GM23338 (cell line): ENCODE data around the gene PARVB. TPM values are rescaled to one million over a fixed set of nuclear protein-coding genes. Genes with fewer than 3 reads are reported as not detected.

Source experiments
- ATAC-seq: fragments of 200-7000 bp; cut with Tn5 transposase; 3 replicates; pipeline ENCODE4 v1.9.1; 2020
- DNase-seq: peaks from one replicate; pipeline ENCODE4 v3.0.0-alpha.2; 2015; ENCODE audit warnings: low spot score
- H2AFZ ChIP-seq: fragments of 200-600 bp; sonication (generic); 2 replicates; pipeline ENCODE4 v1.8.0; 2016; ENCODE audit warnings: antibody characterized with exemption, mild to moderate bottlenecking, moderate library complexity
- H3F3A ChIP-seq: fragments of 200-600 bp; sonication (generic); replicated peaks from 2 replicates; pipeline ENCODE4 v1.8.0; 2017; ENCODE audit warnings: antibody characterized with exemption, mixed run types, low read depth
- H3K27ac ChIP-seq: fragments of 200-600 bp; sonication (generic); 2 replicates; pipeline ENCODE4 v1.6.1; 2016; ENCODE audit warnings: low read depth
- H3K27me3 ChIP-seq: fragments of 200-600 bp; sonication (generic); 2 replicates; pipeline ENCODE4 v1.8.0; 2016; ENCODE audit warnings: mild to moderate bottlenecking, mixed run types, moderate library complexity; ENCODE audit not compliant: insufficient read depth
- H3K36me3 ChIP-seq: fragments of 200-600 bp; sonication (generic); 2 replicates; pipeline ENCODE4 v1.8.0; 2016; ENCODE audit warnings: mild to moderate bottlenecking; ENCODE audit not compliant: insufficient read depth
- H3K4me1 ChIP-seq: fragments of 200-600 bp; sonication (generic); 2 replicates; pipeline ENCODE4 v1.8.0; 2016; ENCODE audit warnings: mild to moderate bottlenecking, moderate library complexity; ENCODE audit not compliant: insufficient read depth
- H3K4me2 ChIP-seq: fragments of 200-600 bp; sonication (generic); 2 replicates; pipeline ENCODE4 v1.7.1; 2017; ENCODE audit warnings: mixed run types
- H3K4me3 ChIP-seq: fragments of 200-600 bp; sonication (generic); 2 replicates; pipeline ENCODE4 v1.6.1; 2016; ENCODE audit warnings: mixed run types
- H3K79me2 ChIP-seq: fragments of 200-600 bp; sonication (generic); replicated peaks from 2 replicates; pipeline ENCODE4 v1.8.0; 2017; ENCODE audit warnings: mild to moderate bottlenecking; ENCODE audit not compliant: insufficient read depth
- H3K9me2 ChIP-seq: fragments of 200-600 bp; sonication (generic); 2 replicates; pipeline ENCODE4 v1.8.0; 2017; ENCODE audit not compliant: insufficient read depth
- H4K20me1 ChIP-seq: fragments of 200-600 bp; sonication (generic); replicated peaks from 2 replicates; pipeline ENCODE4 v1.8.0; 2017; ENCODE audit warnings: mild to moderate bottlenecking; ENCODE audit not compliant: insufficient read depth
- H3K27ac Mint-ChIP-seq: 2 replicates; pipeline ENCODE4 v1.8.0; 2020; ENCODE audit warnings: inconsistent platforms, mild to moderate bottlenecking, moderate library complexity, mixed read lengths
- H3K27me3 Mint-ChIP-seq: 3 replicates; pipeline ENCODE4 v1.8.0; 2022; ENCODE audit warnings: low read depth, mild to moderate bottlenecking, moderate library complexity, mixed read lengths, inconsistent platforms; ENCODE audit not compliant: insufficient read depth, poor library complexity
- H3K36me3 Mint-ChIP-seq: 3 replicates; pipeline ENCODE4 v1.8.0; 2021; ENCODE audit warnings: low read depth, mild to moderate bottlenecking, inconsistent platforms, moderate library complexity, mixed read lengths
- H3K4me1 Mint-ChIP-seq: 3 replicates; pipeline ENCODE4 v1.8.0; 2020; ENCODE audit warnings: mild to moderate bottlenecking, inconsistent platforms, mixed read lengths
- H3K4me3 Mint-ChIP-seq: 3 replicates; pipeline ENCODE4 v1.8.0; 2021; ENCODE audit warnings: moderate library complexity, mild to moderate bottlenecking, inconsistent platforms, mixed read lengths
- H3K9me3 Mint-ChIP-seq: 3 replicates; pipeline ENCODE4 v1.8.0; 2020; ENCODE audit warnings: moderate library complexity, mild to moderate bottlenecking, inconsistent platforms, mixed read lengths
- CREB1 ChIP-seq: fragments of 250-450 bp; sonication (Bioruptor Pico); IDR thresholded peaks from 2 replicates; pipeline ENCODE4 v1.5.0; 2020; ENCODE audit warnings: low read depth, mild to moderate bottlenecking, moderate library complexity
- EZH2 ChIP-seq: fragments of 200-600 bp; sonication (generic); IDR thresholded peaks from one replicate; pipeline ENCODE4 v1.8.0; 2017; ENCODE audit warnings: antibody characterized with exemption, mild to moderate bottlenecking, low read depth; ENCODE audit not compliant: unreplicated experiment
- EZH2phosphoT487 ChIP-seq: fragments of 200-600 bp; sonication (generic); IDR thresholded peaks from one replicate; pipeline ENCODE4 v1.8.1; 2018; ENCODE audit warnings: antibody characterized with exemption; ENCODE audit not compliant: unreplicated experiment
- JUNB ChIP-seq: IDR thresholded peaks from one replicate; pipeline ENCODE4 v1.6.1; 2016; ENCODE audit warnings: antibody characterized with exemption; ENCODE audit not compliant: unreplicated experiment
- NANOG ChIP-seq: IDR thresholded peaks from 2 replicates; pipeline ENCODE4 v1.6.1; 2016; ENCODE audit warnings: antibody characterized with exemption, borderline replicate concordance
- POLR2AphosphoS5 ChIP-seq: IDR thresholded peaks from 2 replicates; pipeline ENCODE4 v1.6.1; 2016; ENCODE audit warnings: antibody characterized with exemption, low read depth
- STAT1 ChIP-seq: IDR thresholded peaks from one replicate; pipeline ENCODE4 v1.6.1; 2016; ENCODE audit warnings: antibody characterized with exemption; ENCODE audit not compliant: unreplicated experiment
- ZNF114 ChIP-seq: fragments of 250-450 bp; sonication (Bioruptor Pico); IDR thresholded peaks from 2 replicates; pipeline ENCODE4 v1.5.0; 2020; ENCODE audit warnings: mild to moderate bottlenecking, moderate library complexity
- ZNF331 ChIP-seq: fragments of 250-450 bp; sonication (Bioruptor Pico); IDR thresholded peaks from 2 replicates; pipeline ENCODE4 v1.5.0; 2020; ENCODE audit warnings: low read depth, mild to moderate bottlenecking, moderate library complexity
- polyA plus RNA-seq: library from polyadenylated mRNA; unstranded; fragments of >200 nt; fragmentation: Nextera tagmentation; extraction: Ambion mirVana; gene quantifications from 2 replicates; pipeline ENCODE4 v1.2.1, GENCODE V29; 2016
- total RNA-seq: library from RNA; depleted of rRNA; stranded (reverse); fragments of >200 nt; shearing (Covaris generic); gene quantifications from 2 replicates; pipeline ENCODE4 v1.2.3, GENCODE V29; 2014
- TF ChIP-seq, protein P1 (sequence below): IDR thresholded peaks from one replicate; pipeline ENCODE4 v1.6.1; 2018; ENCODE audit warnings: antibody characterized with exemption; ENCODE audit not compliant: unreplicated experiment
- TF ChIP-seq, protein P2 (sequence below): fragments of 250-450 bp; sonication (Bioruptor Pico); IDR thresholded peaks from 2 replicates; pipeline ENCODE4 v1.5.0; 2020; ENCODE audit warnings: mild to moderate bottlenecking, moderate library complexity
- TF ChIP-seq, protein P3 (sequence below), 2 experiments: fragments of 200-600 bp in 1 of 2; sonication (generic) in 1 of 2; conservative IDR thresholded peaks; 2 replicates each; pipeline versions ENCODE4 v1.5.1 to v1.6.1; 2016 to 2017; ENCODE audit warnings: antibody characterized with exemption in 2 of 2, low read depth in 2 of 2, mild to moderate bottlenecking in 2 of 2, moderate library complexity in 1 of 2
- TF ChIP-seq, protein P4 (sequence below): IDR thresholded peaks from 2 replicates; pipeline ENCODE4 v1.6.1; 2016; ENCODE audit warnings: antibody characterized with exemption

PARVB gene
- total and polyA plus RNA-seq, 2 experiments from 2014 or later: 4.3 to 7.7 TPM

GRCh38 chr22:44103735-44104480 lies 79.8 kb downstream of the PARVB start:
- H3K27ac Mint-ChIP-seq: no peak overlapping the region
- H3K27ac ChIP-seq: no peak overlapping the region
- no peaks in the 10 kb centered on the region for H3F3A ChIP-seq
- H2AFZ ChIP-seq: no peak overlapping the region
- H3K4me2 ChIP-seq: no peak overlapping the region
- peaks cover 20% of the 10 kb centered on the region for H3K9me3 Mint-ChIP-seq
- H3K4me3 Mint-ChIP-seq: no peak overlapping the region
- H3K36me3 Mint-ChIP-seq: peaks cover 35% of the 10 kb centered on the region
- H3K9me2 ChIP-seq: no peaks in the 10 kb centered on the region
- H3K4me3 ChIP-seq: no peak overlapping the region
- no peak for DNase-seq
- no peaks in the 10 kb centered on the region for H3K79me2 ChIP-seq
- H3K4me1 ChIP-seq: peaks cover 21% of the 10 kb centered on the region
- TF ChIP-seq ZNF114 (CRISPR knock-in tag) (no peak), JUNB (no peak), POLR2AphosphoS5 (no peak), NANOG (no peak), STAT1 (no peak), EZH2 (no peak), EZH2phosphoT487 (no peak), ZNF331 (no peak), CREB1 (no peak)
- TF ChIP-seq, protein P1, sequence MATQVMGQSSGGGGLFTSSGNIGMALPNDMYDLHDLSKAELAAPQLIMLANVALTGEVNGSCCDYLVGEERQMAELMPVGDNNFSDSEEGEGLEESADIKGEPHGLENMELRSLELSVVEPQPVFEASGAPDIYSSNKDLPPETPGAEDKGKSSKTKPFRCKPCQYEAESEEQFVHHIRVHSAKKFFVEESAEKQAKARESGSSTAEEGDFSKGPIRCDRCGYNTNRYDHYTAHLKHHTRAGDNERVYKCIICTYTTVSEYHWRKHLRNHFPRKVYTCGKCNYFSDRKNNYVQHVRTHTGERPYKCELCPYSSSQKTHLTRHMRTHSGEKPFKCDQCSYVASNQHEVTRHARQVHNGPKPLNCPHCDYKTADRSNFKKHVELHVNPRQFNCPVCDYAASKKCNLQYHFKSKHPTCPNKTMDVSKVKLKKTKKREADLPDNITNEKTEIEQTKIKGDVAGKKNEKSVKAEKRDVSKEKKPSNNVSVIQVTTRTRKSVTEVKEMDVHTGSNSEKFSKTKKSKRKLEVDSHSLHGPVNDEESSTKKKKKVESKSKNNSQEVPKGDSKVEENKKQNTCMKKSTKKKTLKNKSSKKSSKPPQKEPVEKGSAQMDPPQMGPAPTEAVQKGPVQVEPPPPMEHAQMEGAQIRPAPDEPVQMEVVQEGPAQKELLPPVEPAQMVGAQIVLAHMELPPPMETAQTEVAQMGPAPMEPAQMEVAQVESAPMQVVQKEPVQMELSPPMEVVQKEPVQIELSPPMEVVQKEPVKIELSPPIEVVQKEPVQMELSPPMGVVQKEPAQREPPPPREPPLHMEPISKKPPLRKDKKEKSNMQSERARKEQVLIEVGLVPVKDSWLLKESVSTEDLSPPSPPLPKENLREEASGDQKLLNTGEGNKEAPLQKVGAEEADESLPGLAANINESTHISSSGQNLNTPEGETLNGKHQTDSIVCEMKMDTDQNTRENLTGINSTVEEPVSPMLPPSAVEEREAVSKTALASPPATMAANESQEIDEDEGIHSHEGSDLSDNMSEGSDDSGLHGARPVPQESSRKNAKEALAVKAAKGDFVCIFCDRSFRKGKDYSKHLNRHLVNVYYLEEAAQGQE: no peak
- TF ChIP-seq, protein P2, sequence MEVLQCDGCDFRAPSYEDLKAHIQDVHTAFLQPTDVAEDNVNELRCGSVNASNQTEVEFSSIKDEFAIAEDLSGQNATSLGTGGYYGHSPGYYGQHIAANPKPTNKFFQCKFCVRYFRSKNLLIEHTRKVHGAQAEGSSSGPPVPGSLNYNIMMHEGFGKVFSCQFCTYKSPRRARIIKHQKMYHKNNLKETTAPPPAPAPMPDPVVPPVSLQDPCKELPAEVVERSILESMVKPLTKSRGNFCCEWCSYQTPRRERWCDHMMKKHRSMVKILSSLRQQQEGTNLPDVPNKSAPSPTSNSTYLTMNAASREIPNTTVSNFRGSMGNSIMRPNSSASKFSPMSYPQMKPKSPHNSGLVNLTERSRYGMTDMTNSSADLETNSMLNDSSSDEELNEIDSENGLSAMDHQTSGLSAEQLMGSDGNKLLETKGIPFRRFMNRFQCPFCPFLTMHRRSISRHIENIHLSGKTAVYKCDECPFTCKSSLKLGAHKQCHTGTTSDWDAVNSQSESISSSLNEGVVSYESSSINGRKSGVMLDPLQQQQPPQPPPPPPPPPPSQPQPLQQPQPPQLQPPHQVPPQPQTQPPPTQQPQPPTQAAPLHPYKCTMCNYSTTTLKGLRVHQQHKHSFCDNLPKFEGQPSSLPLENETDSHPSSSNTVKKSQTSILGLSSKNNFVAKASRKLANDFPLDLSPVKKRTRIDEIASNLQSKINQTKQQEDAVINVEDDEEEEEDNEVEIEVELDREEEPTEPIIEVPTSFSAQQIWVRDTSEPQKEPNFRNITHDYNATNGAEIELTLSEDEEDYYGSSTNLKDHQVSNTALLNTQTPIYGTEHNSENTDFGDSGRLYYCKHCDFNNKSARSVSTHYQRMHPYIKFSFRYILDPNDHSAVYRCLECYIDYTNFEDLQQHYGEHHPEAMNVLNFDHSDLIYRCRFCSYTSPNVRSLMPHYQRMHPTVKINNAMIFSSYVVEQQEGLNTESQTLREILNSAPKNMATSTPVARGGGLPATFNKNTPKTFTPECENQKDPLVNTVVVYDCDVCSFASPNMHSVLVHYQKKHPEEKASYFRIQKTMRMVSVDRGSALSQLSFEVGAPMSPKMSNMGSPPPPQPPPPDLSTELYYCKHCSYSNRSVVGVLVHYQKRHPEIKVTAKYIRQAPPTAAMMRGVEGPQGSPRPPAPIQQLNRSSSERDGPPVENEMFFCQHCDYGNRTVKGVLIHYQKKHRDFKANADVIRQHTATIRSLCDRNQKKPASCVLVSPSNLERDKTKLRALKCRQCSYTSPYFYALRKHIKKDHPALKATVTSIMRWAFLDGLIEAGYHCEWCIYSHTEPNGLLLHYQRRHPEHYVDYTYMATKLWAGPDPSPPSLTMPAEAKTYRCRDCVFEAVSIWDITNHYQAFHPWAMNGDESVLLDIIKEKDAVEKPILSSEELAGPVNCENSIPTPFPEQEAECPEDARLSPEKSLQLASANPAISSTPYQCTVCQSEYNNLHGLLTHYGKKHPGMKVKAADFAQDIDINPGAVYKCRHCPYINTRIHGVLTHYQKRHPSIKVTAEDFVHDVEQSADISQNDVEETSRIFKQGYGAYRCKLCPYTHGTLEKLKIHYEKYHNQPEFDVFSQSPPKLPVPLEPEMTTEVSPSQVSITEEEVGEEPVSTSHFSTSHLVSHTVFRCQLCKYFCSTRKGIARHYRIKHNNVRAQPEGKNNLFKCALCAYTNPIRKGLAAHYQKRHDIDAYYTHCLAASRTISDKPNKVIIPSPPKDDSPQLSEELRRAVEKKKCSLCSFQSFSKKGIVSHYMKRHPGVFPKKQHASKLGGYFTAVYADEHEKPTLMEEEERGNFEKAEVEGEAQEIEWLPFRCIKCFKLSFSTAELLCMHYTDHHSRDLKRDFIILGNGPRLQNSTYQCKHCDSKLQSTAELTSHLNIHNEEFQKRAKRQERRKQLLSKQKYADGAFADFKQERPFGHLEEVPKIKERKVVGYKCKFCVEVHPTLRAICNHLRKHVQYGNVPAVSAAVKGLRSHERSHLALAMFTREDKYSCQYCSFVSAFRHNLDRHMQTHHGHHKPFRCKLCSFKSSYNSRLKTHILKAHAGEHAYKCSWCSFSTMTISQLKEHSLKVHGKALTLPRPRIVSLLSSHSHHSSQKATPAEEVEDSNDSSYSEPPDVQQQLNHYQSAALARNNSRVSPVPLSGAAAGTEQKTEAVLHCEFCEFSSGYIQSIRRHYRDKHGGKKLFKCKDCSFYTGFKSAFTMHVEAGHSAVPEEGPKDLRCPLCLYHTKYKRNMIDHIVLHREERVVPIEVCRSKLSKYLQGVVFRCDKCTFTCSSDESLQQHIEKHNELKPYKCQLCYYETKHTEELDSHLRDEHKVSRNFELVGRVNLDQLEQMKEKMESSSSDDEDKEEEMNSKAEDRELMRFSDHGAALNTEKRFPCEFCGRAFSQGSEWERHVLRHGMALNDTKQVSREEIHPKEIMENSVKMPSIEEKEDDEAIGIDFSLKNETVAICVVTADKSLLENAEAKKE (CRISPR knock-in tag): no peak
- TF ChIP-seq, protein P3, sequence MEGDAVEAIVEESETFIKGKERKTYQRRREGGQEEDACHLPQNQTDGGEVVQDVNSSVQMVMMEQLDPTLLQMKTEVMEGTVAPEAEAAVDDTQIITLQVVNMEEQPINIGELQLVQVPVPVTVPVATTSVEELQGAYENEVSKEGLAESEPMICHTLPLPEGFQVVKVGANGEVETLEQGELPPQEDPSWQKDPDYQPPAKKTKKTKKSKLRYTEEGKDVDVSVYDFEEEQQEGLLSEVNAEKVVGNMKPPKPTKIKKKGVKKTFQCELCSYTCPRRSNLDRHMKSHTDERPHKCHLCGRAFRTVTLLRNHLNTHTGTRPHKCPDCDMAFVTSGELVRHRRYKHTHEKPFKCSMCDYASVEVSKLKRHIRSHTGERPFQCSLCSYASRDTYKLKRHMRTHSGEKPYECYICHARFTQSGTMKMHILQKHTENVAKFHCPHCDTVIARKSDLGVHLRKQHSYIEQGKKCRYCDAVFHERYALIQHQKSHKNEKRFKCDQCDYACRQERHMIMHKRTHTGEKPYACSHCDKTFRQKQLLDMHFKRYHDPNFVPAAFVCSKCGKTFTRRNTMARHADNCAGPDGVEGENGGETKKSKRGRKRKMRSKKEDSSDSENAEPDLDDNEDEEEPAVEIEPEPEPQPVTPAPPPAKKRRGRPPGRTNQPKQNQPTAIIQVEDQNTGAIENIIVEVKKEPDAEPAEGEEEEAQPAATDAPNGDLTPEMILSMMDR (conservative IDR thresholded peaks at IDR 0.05; ENCODE audit: low read depth in 2 of 2): no peak
- TF ChIP-seq, protein P4, sequence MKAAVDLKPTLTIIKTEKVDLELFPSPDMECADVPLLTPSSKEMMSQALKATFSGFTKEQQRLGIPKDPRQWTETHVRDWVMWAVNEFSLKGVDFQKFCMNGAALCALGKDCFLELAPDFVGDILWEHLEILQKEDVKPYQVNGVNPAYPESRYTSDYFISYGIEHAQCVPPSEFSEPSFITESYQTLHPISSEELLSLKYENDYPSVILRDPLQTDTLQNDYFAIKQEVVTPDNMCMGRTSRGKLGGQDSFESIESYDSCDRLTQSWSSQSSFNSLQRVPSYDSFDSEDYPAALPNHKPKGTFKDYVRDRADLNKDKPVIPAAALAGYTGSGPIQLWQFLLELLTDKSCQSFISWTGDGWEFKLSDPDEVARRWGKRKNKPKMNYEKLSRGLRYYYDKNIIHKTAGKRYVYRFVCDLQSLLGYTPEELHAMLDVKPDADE: no peak
- H3K27me3 Mint-ChIP-seq: peaks cover 6% of the 10 kb centered on the region
- H3K36me3 ChIP-seq: no peaks in the 10 kb centered on the region
- no peaks in the 10 kb centered on the region for H4K20me1 ChIP-seq
- H3K27me3 ChIP-seq: no peaks in the 10 kb centered on the region
- H3K4me1 Mint-ChIP-seq: peaks cover 23% of the 10 kb centered on the region
- ATAC-seq: no peak
